GM21515 (cell line): ENCODE measurements around the gene PKD1L1.
"Not testable (repeated sequence)": the region's sequence is repeated elsewhere in the genome, so short reads cannot be mapped to it uniquely, and the experiment has no call there.

Experiments used
- ATAC-seq: cut with Tn5 transposase; IDR thresholded peaks from one replicate; pipeline ENCODE4 v1.9.1; 2021; ENCODE audit not compliant: unreplicated experiment

The PKD1L1 gene

GRCh38 chr7:47801423-47801822 lies 146.8 kb downstream of the PKD1L1 start:
- no peak for ATAC-seq

- ATAC-seq: no peak
These were observed 148.7 kb downstream of the PKD1L1 start for GRCh38 chr7:47799524-47799923.

GRCh38 chr7:47796347-47796746 lies 151.9 kb downstream of the PKD1L1 start:
- ATAC-seq: no peak

GRCh38 chr7:47795631-47796030 lies 152.6 kb downstream of the PKD1L1 start:
- ATAC-seq: no peak

- not testable (repeated sequence) for ATAC-seq
These were observed 153.1 kb downstream of the PKD1L1 start for GRCh38 chr7:47795126-47795525.

GRCh38 chr7:47794016-47794415 lies 154.2 kb downstream of the PKD1L1 start:
- ATAC-seq: no peak

GRCh38 chr7:47793186-47793585 lies 155.1 kb downstream of the PKD1L1 start:
- ATAC-seq: not testable (repeated sequence)

- ATAC-seq: no peak
These were observed 155.6 kb downstream of the PKD1L1 start for GRCh38 chr7:47792521-47793121.

- no peak for ATAC-seq
These were observed 156.6 kb downstream of the PKD1L1 start for GRCh38 chr7:47791682-47792081.

- ATAC-seq: no peak
These were observed 160.2 kb downstream of the PKD1L1 start for GRCh38 chr7:47788083-47788482.

GRCh38 chr7:47787249-47788069 lies 160.8 kb downstream of the PKD1L1 start:
- ATAC-seq: no peak

GRCh38 chr7:47786557-47787248 lies 161.6 kb downstream of the PKD1L1 start:
- no peak for ATAC-seq

GRCh38 chr7:47785923-47786556 lies 162.2 kb downstream of the PKD1L1 start:
- no peak for ATAC-seq

- no peak for ATAC-seq
These were observed 164.6 kb downstream of the PKD1L1 start for GRCh38 chr7:47783456-47784223.

- ATAC-seq: no peak
These were observed 165.5 kb downstream of the PKD1L1 start for GRCh38 chr7:47782792-47783191.

- ATAC-seq: no peak
These were observed 166.2 kb downstream of the PKD1L1 start for GRCh38 chr7:47782022-47782421.

GRCh38 chr7:47780555-47780954 lies 167.7 kb downstream of the PKD1L1 start:
- no peak for ATAC-seq

GRCh38 chr7:47779341-47779771 lies 168.9 kb downstream of the PKD1L1 start:
- no peak for ATAC-seq

- ATAC-seq: no peak
These were observed 170.1 kb downstream of the PKD1L1 start for GRCh38 chr7:47778153-47778661.

- no peak for ATAC-seq
These were observed 170.6 kb downstream of the PKD1L1 start for GRCh38 chr7:47777531-47778152.
